HG03097 (cell line): ENCODE results near the gene MCTP2.
"Not testable (repeated sequence)": the region's sequence is repeated elsewhere in the genome, so short reads cannot be mapped to it uniquely, and the experiment has no call there.

ENCODE experiments used
- ATAC-seq: cut with Tn5 transposase; IDR thresholded peaks from one replicate; pipeline ENCODE4 v1.9.1; 2021; ENCODE audit not compliant: unreplicated experiment, low FRiP score

The MCTP2 gene

DNA sequence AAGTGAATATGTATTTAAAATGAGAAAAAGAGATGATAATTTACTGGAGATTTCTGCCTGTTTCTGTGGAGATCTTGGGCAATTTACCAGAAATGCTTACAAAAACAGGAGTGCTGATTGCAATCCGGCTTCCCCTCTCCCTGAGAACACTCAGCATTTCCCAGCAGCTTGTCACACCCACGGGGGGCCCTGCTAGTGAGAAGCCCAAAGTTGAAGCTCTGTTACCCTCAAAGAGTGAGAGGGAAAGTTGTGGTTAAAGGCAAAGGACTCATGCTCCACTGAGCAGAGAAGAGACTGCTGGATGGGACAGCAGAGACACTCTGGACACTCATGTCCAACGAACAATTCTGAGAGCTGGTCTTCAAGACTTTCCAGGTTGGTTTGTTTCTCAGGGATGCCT, 2.9 kb downstream of the MCTP2 start:
- ATAC-seq, result no peak

- no peak for ATAC-seq
Measured at GRCh38 chr15:94235041-94235440, 3.7 kb downstream of the MCTP2 start.

DNA sequence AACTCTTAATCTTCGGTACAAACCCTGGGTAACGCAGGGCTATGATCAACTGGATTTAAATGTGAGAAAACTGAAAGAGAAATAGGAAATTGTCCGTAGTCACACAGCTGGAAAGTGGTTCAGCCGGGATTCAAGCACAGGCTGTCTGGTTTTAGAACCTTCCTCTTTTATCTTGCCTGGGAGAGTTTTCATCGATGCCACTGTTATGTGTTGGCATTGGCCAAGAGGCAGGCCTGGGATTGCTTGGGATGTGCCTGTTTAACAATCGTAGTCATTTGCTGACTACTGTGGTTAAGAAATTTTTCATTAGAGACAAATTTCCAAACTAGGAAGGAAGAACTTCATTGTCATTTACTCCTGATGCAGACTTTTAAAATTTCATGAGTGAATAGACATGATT, 4.3 kb downstream of the MCTP2 start:
- no peak for ATAC-seq

DNA sequence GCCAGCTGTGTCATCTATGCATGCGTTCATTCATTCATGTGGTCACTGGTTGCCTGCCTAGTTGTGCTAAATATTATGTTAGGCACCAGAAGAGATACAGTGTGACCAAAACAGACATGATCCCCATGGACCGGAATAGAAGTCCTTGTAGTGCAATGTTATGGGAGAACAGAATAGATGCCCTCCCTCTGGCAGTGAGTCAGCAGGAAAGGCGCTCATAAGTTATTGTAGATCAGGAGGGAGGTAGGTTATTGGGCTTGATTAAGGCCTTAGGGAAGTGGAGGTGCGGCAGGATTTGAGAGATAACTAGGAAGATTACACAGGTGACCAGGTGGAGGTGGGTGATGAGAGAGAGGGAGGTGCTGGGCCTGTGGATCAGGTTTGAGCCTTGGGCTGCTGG, 5.2 kb downstream of the MCTP2 start:
- ATAC-seq, result no peak

DNA sequence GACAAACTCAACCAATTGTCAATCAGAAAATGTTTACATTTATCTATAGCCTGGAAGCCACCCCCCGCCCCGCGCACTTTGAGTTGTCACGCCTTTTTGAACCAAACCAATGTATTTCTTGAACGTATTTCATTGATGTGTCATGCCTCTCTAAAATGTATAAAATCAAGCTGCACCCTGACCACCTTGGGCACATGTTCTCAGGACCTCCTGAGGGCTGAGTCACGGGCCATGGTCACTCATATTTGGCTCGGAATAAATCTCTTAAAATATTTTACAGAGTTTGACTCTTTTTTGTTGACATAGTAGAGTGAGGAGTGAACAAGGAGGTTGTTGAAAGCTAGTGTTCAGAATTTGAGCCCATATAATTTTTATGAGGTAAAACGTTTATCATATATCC, 6.5 kb downstream of the MCTP2 start:
- no peak for ATAC-seq

DNA sequence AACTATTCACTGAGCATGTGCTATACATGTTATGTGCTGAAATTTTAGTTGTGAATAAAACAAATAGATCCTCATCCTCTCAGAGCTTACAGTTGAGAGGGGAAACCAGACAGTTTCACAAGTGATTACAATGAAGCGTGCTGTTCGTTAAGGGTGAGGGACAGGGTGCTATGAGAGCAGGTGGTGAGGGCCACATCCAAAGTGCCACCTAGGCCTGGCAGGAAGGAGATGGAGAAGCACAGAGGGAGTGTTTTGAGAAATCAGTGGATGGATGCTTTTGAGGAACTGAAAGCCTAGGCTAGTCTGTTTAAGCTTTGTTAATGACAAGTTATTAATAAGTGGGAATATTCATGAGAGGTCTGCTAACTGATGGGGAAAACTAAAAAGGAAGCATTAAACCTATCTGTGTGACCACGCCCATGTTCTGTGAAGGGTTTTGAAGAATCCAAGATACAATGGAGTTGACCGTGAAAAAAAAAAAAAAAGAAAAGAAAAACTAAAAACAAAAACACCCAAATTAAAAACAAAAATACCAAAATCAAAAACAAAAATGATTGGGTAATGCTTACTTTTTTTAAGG, 7.3 kb downstream of the MCTP2 start:
- peak; percentile 78 for ATAC-seq

DNA sequence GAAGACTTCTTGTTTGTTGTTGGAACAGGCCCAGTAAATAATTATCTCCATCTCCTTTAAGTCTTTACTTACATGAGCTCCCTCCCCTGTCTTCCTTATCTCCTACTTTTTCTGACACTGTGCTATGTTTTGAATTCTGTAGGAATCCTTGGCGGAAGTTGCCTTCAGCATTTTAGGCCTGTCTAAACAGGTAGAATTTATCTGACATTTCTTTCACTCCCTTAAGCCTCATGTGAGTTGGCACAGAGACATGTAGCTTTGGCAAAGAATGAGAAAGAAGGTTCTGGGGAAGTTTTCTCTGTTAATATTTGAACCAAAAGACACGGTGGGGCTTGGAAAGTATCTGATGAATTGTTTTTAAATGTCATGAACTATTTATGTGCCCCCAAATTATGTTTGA, 8.1 kb downstream of the MCTP2 start:
- no peak for ATAC-seq

- no peak for ATAC-seq
Measured at GRCh38 chr15:94240480-94240879, 9.1 kb downstream of the MCTP2 start.

DNA sequence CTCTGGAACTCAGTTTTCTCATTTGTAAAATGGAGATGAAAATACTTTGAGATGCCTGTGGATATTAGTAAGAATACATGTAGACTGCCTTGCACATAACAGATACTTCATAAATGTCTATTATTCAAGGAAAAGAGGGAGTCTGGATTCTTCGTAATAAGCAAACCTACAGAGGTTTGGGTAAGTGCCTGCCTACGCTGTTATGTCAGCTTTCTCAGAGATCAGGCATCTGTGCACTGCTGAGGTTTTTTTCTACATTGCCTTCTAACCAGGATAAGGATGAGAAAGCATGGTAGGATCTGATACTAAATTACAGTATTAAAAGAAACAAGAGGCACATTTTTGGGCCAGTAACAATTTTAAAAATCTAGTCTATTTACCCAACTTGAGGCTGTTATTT, 10.9 kb downstream of the MCTP2 start:
- no peak for ATAC-seq

- not testable (repeated sequence) for ATAC-seq
Measured at GRCh38 chr15:94243003-94243402, 11.6 kb downstream of the MCTP2 start.

GRCh38 chr15:94243418-94243817, 12.1 kb downstream of the MCTP2 start:
- no peak for ATAC-seq

GRCh38 chr15:94246016-94246415, 14.7 kb downstream of the MCTP2 start:
- ATAC-seq, result no peak

DNA sequence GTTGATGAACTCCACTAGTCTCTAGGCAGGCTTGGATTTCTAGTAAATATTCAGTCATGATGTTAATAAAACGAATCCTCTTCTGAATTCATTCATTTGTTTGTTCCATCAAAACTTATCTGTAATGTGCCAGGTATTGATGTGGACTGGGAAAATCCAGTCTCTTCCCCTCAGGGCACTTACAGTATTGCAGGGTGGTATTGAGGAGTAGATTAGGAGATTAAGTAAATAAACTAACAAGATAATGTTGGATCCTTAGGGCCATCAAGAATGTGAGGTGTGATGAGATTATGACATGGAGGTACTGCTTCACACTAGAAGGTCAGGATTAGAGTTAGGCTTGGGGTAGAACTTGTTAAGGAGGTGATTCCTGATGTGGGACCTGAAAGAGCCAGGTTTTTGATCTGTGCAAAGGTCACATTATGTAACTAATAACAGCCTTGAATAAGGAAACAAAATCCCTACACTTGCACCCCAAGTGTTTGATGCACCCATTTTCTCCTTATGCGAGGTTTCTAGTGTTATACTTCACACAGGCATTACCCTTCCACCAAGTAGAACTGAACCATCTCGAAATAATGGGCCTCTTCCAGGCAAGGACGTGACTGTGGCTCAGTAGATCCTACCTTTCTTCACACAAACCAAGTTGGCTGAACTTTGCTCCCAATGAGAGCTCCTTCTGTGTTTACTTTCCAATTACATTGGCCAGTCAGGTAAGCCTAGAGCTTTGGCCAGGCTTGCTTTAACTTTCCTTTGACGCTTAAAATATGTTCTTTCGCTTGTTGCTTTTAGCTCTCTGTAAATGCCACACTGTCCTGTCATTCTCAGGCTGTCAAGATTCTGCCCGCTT, 16.7 kb downstream of the MCTP2 start:
- no peak for ATAC-seq

DNA sequence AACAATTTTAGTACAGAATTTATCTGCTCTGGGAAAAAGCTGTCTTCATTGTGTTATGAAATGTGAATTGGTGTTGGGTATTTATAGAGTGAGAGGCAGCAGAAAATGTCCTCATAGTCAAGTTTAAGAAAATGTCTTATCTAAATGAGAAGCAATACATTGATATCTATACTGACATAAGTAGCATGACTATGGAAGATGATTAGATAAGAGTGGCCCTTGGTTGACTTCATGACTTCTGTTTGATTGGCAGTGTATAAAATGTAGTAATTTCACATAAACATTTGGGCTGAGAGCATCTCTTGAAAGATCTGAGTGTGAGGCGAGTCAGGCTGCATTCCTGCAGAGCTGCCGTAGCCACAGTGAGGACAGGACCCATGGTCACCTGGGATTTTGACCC, 19.4 kb downstream of the MCTP2 start:
- ATAC-seq, result no peak

GRCh38 chr15:94252223-94252766, 20.9 kb downstream of the MCTP2 start:
- no peak for ATAC-seq

- peak; percentile 15 for ATAC-seq
Measured at GRCh38 chr15:94252906-94253491, 21.6 kb downstream of the MCTP2 start.

GRCh38 chr15:94253742-94254141, 22.4 kb downstream of the MCTP2 start:
- peak; percentile 51 for ATAC-seq

- ATAC-seq, result no peak
Measured at GRCh38 chr15:94255540-94255939, 24.2 kb downstream of the MCTP2 start.

- no peak for ATAC-seq
Measured at GRCh38 chr15:94256511-94256910, 25.1 kb downstream of the MCTP2 start.

- ATAC-seq, result not testable (repeated sequence)
Measured at GRCh38 chr15:94257776-94258175, 26.4 kb downstream of the MCTP2 start.

DNA sequence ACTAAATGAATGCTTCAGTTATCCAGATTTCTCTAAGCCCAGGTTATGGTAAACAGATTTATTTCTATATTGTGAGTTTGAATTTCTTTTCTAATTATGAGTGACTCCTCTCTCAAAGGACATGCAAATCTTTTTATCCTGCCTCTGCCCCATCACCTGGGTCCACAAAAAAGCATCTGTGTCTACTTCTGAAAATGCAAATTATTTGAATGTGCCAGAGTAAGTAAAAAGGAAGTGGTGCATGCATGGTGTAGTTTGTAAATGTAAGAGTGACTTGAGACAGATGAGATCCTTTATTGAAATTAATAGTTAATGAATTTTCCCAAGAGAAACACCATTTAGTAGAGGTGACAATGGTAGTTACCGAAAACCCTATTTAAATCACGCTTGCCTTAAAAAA, 26.9 kb downstream of the MCTP2 start:
- ATAC-seq, result peak; percentile 48
